HepG2 (cell line): ENCODE data around the gene ALPK3. TPM values are rescaled to one million over a fixed set of nuclear protein-coding genes. Genes with fewer than 3 reads are reported as not detected.

ENCODE experiments used
- ATAC-seq: fragments of 200-7000 bp; cut with Tn5 transposase; 3 replicates; pipeline ENCODE4 v1.9.1; 2020; ENCODE audit warnings: mild to moderate bottlenecking, moderate library complexity
- BruUV-seq: library from RNA; stranded (reverse); fragments of 400-500 nt; replicated peaks from 2 replicates; lab custom pipeline; 2021; lab: Mats Ljungman, UMichigan
- CTCF ChIA-PET: fragments of 300-600 bp; formaldehyde crosslinking; extraction: SDS; loops from one replicate; lab custom pipeline; 2021; ENCODE audit warnings: low total read pairs, inconsistent platforms, low intra/inter-chr PET ratio; lab: Yijun Ruan, JAX
- POLR2A ChIA-PET: fragments of 350-600 bp; sonication (Branson Sonifier 250); formaldehyde crosslinking; loops from one replicate; lab custom pipeline; 2020; ENCODE audit warnings: antibody characterized with exemption, inconsistent platforms; lab: Yijun Ruan, JAX
- DNase-seq: peaks from one replicate; pipeline ENCODE4 v3.0.0-alpha.2; 2015; ENCODE audit warnings: low spot score
- FAIRE-seq: peaks from 3 replicates; lab custom pipeline; 2011; peaks lifted over from hg19 to GRCh38; lab: Jason Lieb, UNC
- H2AFZ ChIP-seq: one replicate; pipeline ENCODE4 v1.6.1; 2011; ENCODE audit warnings: low read length, inconsistent platforms
- H3K27ac ChIP-seq: fragments of 300-600 bp; 3 replicates; pipeline ENCODE4 v1.8.0; 2011; ENCODE audit warnings: mixed run types, mild to moderate bottlenecking, mixed read lengths, low read length, inconsistent platforms; ENCODE audit not compliant: insufficient read depth; ENCODE audit errors: extremely low read length
- H3K27me3 ChIP-seq, 2 experiments: fragments of 200-600 bp in 1 of 2; 2 replicates in 1 of 2; 3 replicates in 1 of 2; pipeline versions ENCODE4 v1.6.0 to v1.8.0; 2011; ENCODE audit warnings: low read length in 2 of 2, mild to moderate bottlenecking in 2 of 2, moderate library complexity in 2 of 2, inconsistent platforms in 1 of 2; ENCODE audit not compliant: insufficient read depth in 2 of 2, control insufficient read depth in 1 of 2
- H3K36me3 ChIP-seq, 2 experiments: fragments of 200-600 bp in 1 of 2; replicated peaks in 1 of 2; 2 replicates in 1 of 2; 3 replicates in 1 of 2; pipeline versions ENCODE4 v1.5.1 to v1.8.0; 2011; ENCODE audit warnings: low read length in 2 of 2, inconsistent platforms in 1 of 2; ENCODE audit not compliant: insufficient read depth in 2 of 2, control insufficient read depth in 1 of 2
- H3K4me1 ChIP-seq: 2 replicates; pipeline ENCODE4 v1.5.1; 2012; ENCODE audit warnings: low read length, inconsistent platforms; ENCODE audit not compliant: insufficient read depth
- H3K4me2 ChIP-seq: 2 replicates; pipeline ENCODE4 v1.6.0; 2011; ENCODE audit warnings: low read depth, low read length, inconsistent platforms
- H3K4me3 ChIP-seq, 3 experiments: fragments of 200-600 bp in 1 of 3; sonication (generic), shearing (Covaris generic) in 1 of 3; replicated peaks in 1 of 3; 2 replicates each; pipeline ENCODE4 v1.5.1; 2011 to 2016; ENCODE audit warnings: low read length in 3 of 3, inconsistent platforms in 2 of 3, low read depth in 2 of 3, mild to moderate bottlenecking in 2 of 3, control low read depth in 1 of 3, mixed read lengths in 1 of 3; ENCODE audit not compliant: insufficient read depth in 1 of 3
- H3K79me2 ChIP-seq: one replicate; pipeline ENCODE4 v1.6.1; 2011; ENCODE audit warnings: low read length, inconsistent platforms; ENCODE audit not compliant: insufficient read depth
- H3K9ac ChIP-seq: 2 replicates; pipeline ENCODE4 v1.6.0; 2011; ENCODE audit warnings: mild to moderate bottlenecking, low read depth, low read length, inconsistent platforms; ENCODE audit not compliant: insufficient read depth
- H3K9me3 ChIP-seq: 2 replicates; pipeline ENCODE4 v1.5.1; 2012; ENCODE audit warnings: mild to moderate bottlenecking, low read length
- H4K20me1 ChIP-seq: 2 replicates; pipeline ENCODE4 v1.6.0; 2011; ENCODE audit warnings: inconsistent platforms, mild to moderate bottlenecking, low read length, moderate library complexity; ENCODE audit not compliant: insufficient read depth
- FIP1L1 ChIP-seq: fragments of 200-400 bp; formaldehyde crosslinking; IDR thresholded peaks from 2 replicates; pipeline ENCODE4 v1.6.1; 2018; ENCODE audit warnings: low read depth, mild to moderate bottlenecking, low read length, moderate library complexity, borderline replicate concordance; ENCODE audit not compliant: insufficient read depth
- KDM3A ChIP-seq: IDR thresholded peaks from 2 replicates; pipeline ENCODE4 v1.6.1; 2018; ENCODE audit warnings: low read depth, missing compliant biosample characterization
- NFAT5 ChIP-seq: sonication (generic); formaldehyde crosslinking; IDR thresholded peaks from 2 replicates; pipeline ENCODE4 v1.4.0; 2020; ENCODE audit warnings: missing genetic modification reagents
- ZBTB3 ChIP-seq: sonication (generic); formaldehyde crosslinking; IDR thresholded peaks from 2 replicates; pipeline ENCODE4 v1.4.0; 2020; ENCODE audit warnings: low read depth, mild to moderate bottlenecking, moderate library complexity, missing genetic modification reagents, borderline replicate concordance
- ZFY ChIP-seq: sonication (generic); formaldehyde crosslinking; IDR thresholded peaks from 2 replicates; pipeline ENCODE4 v1.4.0; 2020; ENCODE audit warnings: missing genetic modification reagents
- WGBS: methylation state at CpG from one replicate; pipeline ENCODE4 v1.1.6; 2017; ENCODE audit warnings: low lambda C conversion rate; 5-methylcytosine and 5-hydroxymethylcytosine counted together
- in situ Hi-C: cut with HindIII; loops from 2 replicates; pipeline ENCODE4 v1.10.0; 2017; ENCODE audit warnings: low pct_unique_long_range_greater_than_20kb; ENCODE audit not compliant: extremely low pct_ligation_motif_present
- intact Hi-C: fragments of 100-400 bp; cut with micrococcal nuclease; formaldehyde crosslinking; loops from one replicate; pipeline ENCODE4 v1.10.0; 2022; ENCODE audit not compliant: unreplicated experiment
- polyA plus RNA-seq, 8 experiments: library from polyadenylated mRNA; depleted of rRNA in 3 of 8; stranded (reverse) in 7 of 8; unstranded in 1 of 8; fragments of >200 nt; fragmentation: Illumina TruSeq in 4 of 8; extraction: Trizol in 4 of 8; gene quantifications; 2 replicates each; pipeline versions ENCODE4 v1.2.1 to v1.2.3, GENCODE V29; 2011 to 2016; ENCODE audit warnings: low read depth in 4 of 8, missing spikeins in 1 of 8, mixed read lengths in 1 of 8; ENCODE audit not compliant: insufficient read depth in 1 of 8
- total RNA-seq, 5 experiments: library from RNA; depleted of rRNA; stranded (reverse); fragments of >200 nt; fragmentation: Illumina TruSeq; extraction: Trizol; gene quantifications; 2 replicates each; pipeline ENCODE4 v1.2.3, GENCODE V29; 2016; ENCODE audit warnings: low read depth in 1 of 5

The ALPK3 gene
- total and polyA plus RNA-seq, 2 of the 13 experiments (the other 11 are each of a cell fraction or from before 2014, with no cell fraction given) = 0.04 to 0.42 TPM

GRCh38 chr15:84823282-84823878, 6.2 kb downstream of the ALPK3 start:
- H2AFZ ChIP-seq = no peak overlapping the region
- no peak for DNase-seq
- H3K36me3 ChIP-seq = no peaks in the 10 kb centered on the region
- intact Hi-C loops = loop anchor here (5.0 to 10.0 kb wide), 2 partner anchors 51 to 224 kb away; no protein-coding TSS in a partner anchor
- H3K4me2 ChIP-seq = no peak overlapping the region
- no peaks in the 10 kb centered on the region for H3K9me3 ChIP-seq
- no peak for ATAC-seq
- no peak overlapping the region for H3K9ac ChIP-seq
- FAIRE-seq = no peak
- no peak overlapping the region for H3K27ac ChIP-seq
- POLR2A ChIA-PET = interaction anchor here (1.0 kb wide), 1 partner anchor 105 kb away, joined by 3 read pairs; no protein-coding TSS in a partner anchor
- H3K4me1 ChIP-seq = peaks cover 67% of the 10 kb centered on the region
- CTCF ChIA-PET = no interaction called here
- in situ Hi-C loops = loop anchor here (10.0 kb wide), 1 partner anchor 239 kb away; no protein-coding TSS in a partner anchor
- no peaks in the 10 kb centered on the region; a peak in 2 of 5 replicates for H3K27me3 ChIP-seq
- H3K79me2 ChIP-seq = no peaks in the 10 kb centered on the region
- no peaks in the 10 kb centered on the region for H4K20me1 ChIP-seq
- H3K4me3 ChIP-seq = no peak overlapping the region
- TF ChIP-seq ZBTB3 (CRISPR knock-in tag) = no peak
- no peak for TF ChIP-seq KDM3A
- no peak for TF ChIP-seq FIP1L1
- TF ChIP-seq ZFY = no peak
- TF ChIP-seq NFAT5 = no peak
- 79% methylated on average over 3 of the region's 3 CpGs for WGBS
- no TSS peak for BruUV-seq
